HG03521 (cell line): Measurements from ENCODE around the gene CNGA3.
"Not testable (repeated sequence)": the region's sequence is repeated elsewhere in the genome, so short reads cannot be mapped to it uniquely, and the experiment has no call there.

ENCODE experiments used
- ATAC-seq: cut with Tn5 transposase; IDR thresholded peaks from one replicate; pipeline ENCODE4 v1.9.1; 2021; ENCODE audit warnings: mild to moderate bottlenecking, moderate library complexity; ENCODE audit not compliant: unreplicated experiment

Gene CNGA3

DNA sequence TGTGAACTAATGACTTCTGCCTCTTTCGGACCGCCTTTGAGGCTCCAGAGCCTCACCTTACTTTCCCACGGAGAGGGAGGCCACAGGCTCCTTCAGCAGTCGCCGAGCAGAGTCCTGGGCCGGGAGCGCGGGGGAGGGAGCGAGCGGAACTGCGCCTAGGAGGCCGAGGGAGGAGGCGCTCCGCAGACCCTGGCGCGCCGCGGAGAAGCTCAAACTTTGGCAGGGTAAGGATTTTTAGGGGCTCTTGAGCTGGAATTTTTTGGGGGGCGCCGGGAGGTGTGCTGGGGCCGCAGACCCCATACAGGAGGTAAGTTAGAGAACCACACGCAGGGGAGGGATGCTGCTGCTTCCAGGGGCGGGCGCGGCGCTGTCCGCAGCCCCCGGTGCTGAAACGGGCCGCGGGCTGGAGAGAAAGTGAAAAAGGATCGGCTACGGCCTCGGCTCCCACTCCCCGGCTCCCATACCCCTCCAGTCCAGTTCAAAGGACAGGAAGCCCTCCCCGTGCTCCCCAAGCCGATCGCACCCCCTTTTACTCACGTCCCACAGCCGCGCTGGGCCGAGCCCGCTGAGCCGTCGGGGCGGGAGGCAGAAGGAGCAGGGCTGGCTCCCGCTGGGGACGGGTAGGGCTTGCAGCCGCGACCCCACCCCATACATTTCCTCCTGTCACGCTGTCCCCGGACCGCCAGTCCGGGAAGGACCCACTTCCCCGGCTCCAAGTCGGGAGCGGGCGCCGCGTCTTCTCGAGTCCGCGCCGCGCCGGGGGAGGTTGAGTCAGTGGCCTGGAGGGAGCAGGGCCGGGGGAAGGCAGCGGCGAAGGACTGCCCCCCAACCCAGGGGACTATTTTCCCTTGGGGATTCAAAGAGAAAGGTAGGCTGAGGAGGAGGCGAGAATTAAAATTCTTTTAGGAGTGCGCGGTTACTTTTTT lies at the start of gene CNGA3:
Gene CNGA3 (plus strand): TSS at position 146 of the 926 bp plus-strand sequence. CDS start 23,520 bp downstream, outside the sequence.
- no peak for ATAC-seq

DNA sequence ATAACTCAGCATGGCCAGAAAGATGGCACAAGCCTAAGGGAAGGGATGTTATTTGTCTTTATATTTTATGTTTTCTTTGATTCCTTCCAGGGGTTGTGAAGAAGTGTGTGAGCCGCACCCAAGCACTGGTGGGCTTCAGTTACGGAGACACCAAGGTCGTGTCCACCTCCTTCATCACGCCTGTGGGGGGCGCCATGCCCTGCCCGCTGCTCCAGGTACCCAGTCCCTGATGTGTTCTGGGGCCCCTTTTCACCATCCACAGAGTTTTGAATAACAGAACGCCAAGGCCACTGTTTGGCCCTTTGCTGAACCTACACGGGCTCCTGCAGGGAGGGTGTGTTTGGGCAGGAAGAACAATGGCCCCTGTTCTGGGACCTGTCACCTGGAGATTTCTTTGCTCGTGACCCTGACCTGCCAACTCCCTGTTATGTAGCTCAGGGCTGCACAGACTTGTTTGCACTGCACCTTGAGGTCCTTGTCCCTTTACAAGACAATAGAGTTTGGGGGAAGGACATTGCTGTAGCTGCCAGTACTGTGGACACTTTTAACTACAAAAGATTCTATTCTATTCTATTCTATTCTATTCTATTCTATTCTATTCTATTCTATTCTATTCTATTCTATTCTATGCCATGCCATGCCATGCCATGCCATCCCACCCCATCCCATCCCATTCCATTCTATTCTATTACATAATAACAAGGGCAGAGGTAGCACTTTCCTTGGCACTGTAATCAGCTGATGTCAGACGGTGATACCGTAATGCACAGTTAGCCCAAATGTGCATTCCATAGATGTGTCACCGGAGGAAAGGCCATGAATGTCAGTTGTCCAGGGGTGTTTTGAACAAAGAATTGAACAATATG lies 48.2 kb upstream of the CNGA3 start:
- ATAC-seq, result no peak

GRCh38 chr2:98298683-98299164 lies 47.5 kb upstream of the CNGA3 start:
- no peak for ATAC-seq

- no peak for ATAC-seq
Measured at GRCh38 chr2:98299211-98299905, 46.9 kb upstream of the CNGA3 start.

DNA sequence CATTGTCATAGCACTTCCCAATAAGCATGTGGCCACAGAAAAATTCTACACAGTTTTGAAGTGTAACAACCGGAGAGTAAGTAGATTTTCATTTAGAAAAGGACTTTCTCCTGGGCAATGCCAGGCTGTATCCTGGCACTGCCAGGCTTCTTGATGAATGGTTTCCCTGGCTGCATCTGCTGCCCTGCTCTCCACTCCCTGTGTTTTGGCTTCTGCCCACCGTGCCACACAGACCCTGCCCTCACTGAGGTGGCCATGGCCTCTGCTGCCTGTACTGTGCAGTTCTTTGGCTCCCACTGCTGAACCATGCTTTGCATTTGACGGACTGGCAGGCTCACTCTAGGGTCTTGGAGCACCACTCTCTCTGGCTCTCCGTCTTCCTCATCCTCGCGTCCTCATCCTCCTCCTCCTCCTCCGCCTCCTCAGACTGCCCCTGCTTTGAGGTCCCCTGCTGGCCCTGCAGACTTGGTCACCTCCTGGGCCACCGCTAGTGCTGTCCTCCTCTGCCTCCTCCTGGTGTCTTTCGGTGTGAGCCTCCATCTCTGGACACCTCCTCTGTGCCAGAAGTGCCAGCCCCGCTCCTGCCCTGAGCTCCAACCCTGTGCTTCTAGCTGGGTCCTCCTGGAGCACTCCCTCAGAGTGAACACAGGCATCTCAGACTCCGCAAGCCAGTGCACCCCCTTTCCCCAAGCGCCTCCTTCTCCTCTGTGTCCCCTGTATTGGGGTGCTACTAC lies 45.9 kb upstream of the CNGA3 start:
- ATAC-seq, result no peak

- no peak for ATAC-seq
Measured at GRCh38 chr2:98301469-98301868, 44.8 kb upstream of the CNGA3 start.

DNA sequence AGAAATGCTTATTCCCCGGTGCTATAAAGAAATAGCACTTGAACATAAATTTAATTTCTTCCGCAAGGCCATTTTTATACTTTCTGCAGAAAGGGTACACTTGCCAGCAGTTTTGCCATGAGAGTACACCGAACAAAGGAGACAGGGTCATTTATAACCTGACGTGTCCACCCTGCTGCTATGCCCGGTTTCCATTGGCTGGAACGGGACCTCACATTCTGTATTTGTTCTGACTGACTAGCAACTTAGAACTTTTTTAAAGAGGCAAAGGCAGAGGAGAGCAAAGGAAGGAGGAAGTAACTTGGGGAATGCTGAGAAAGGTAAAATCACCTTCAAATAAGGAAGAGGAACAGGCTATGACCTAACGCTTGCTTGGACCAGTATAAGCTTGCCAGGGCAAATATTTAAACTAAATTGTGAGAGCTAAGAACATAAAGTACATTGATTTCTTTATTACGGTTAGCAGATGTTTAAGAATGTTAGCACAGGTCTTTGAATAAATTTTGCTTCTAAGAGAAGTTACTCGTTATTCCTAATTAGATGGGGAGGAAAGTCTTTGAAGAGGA lies 39.0 kb upstream of the CNGA3 start:
- not testable (repeated sequence) for ATAC-seq

GRCh38 chr2:98308068-98308467 lies 38.2 kb upstream of the CNGA3 start:
- no peak for ATAC-seq

- ATAC-seq, result no peak
Measured at GRCh38 chr2:98308532-98308931, 37.7 kb upstream of the CNGA3 start.

DNA sequence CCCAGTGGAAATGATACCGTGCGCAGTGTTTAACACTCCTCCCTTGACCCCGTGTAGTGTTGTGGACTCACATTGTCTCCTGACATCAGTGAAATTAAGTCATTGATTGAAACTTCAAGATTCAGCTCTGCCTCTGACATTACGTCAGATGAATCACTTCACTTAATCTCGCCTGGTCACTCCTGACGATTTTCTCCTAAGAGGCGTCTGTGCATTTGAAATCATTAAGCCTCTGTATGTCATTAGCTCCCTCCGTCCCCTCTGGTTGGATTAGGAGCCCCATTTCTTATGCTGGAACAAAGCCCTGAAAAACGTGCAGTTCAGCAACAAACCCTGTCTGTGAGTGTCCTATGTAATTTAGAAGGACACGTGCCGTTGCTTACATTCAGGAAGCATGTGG lies 36.7 kb upstream of the CNGA3 start:
- ATAC-seq, result no peak

DNA sequence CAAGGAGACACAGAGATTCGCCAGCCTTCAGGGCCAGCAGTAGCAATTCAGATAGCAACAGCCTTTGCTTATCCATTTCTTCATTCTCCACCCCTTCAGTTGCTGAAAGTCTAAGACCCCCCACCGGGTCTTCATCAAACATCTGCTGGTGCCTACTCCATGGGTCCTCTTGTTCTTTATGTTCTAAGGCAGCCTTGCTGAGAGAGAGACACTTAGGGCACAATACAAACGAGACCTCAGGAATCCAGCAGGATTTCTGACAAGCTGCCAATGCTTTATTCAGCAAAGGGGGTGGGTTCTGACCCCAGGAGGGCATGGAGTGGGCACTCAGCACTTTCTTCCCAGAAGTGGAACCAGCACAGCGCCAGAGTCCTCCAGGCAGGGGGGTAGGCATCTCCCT lies 36.2 kb upstream of the CNGA3 start:
- no peak for ATAC-seq

DNA sequence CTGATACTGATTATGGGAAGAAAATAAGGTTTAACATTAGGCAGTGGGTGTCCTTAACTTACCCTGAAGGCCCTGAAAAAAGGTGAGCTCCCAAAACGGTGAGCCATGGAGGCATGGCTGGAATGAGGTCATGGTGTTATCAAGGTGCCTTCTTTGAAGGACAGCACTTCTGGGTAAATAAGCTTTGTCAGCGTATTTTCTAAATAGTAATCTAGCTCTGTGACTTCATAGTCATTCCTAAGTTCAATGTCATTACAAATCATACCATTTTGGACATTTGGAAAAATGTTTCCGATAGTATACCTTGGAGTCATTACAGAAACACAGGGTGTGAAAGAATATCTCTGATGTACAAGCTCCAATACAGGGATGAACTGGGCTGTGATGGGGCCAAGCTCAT lies 35.2 kb upstream of the CNGA3 start:
- no peak for ATAC-seq

DNA sequence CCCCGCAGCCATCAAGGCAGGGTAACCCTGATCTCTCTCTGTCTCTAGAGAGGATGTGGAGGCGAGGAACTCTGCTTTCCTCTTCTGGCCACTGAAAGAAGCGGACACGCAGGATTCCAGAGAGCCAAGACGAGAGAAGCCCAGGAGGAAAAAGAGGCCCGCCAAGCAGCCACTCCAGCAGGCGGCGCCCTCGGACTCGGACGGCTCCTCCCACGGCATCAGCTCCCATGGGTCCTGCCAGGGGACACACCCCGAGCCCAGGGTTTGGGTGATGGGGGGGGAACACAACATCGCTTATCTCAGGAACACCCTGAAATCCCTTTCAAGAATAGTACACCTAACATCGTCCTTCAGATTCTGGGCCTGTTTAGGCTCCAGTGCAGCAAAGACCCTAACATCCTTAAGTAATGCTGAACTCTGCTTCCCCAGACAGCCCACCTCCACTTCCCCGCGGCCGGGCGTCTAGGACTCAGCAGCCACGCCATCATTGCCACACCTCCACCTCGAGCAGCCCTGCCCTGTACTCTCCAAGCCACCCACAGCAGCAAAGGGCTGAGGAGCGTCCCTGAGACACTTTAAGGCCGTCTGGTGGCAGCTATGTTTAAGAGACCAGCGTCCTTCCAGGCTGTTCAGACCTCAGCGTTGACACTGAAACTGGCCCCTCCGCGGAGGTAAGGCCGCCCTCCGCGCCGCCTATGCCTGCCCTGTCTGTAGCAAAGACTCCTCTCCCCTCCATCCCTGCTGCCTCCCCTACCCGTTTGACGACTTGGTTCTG lies 34.3 kb upstream of the CNGA3 start:
- ATAC-seq, result no peak

- ATAC-seq, result no peak
Measured at GRCh38 chr2:98313492-98314250, 32.6 kb upstream of the CNGA3 start.

GRCh38 chr2:98314251-98314650 lies 32.0 kb upstream of the CNGA3 start:
- ATAC-seq, result no peak

- no peak for ATAC-seq
Measured at GRCh38 chr2:98315957-98316356, 30.3 kb upstream of the CNGA3 start.

DNA sequence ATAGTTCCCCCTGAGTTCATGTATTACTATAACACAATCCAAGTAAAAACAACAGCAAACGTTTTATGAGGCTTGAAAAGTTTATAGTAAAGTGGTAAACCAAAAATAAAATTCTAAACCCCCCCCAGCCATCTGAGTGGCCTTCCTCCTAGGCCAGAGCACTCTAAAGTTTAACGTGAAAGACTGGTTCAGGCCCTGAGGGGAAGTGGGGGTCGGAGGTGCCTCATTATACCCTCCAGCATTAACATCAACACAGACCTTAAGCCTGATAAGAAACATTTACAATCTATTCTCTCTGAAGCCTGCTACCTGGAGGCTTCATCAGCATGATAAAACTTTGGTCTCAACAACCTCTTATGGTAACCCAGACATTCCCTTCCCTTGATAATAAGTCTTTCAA lies 29.0 kb upstream of the CNGA3 start:
- no peak for ATAC-seq

- not testable (repeated sequence) for ATAC-seq
Measured at GRCh38 chr2:98320171-98320570, 26.1 kb upstream of the CNGA3 start.
